ENCODE results near the gene MIS18BP1. TPM values are rescaled to one million over a fixed set of nuclear protein-coding genes. Genes with fewer than 3 reads are reported as not detected.

Gene MIS18BP1
- total RNA-seq, 1 experiment from 2014 or later = 21.1 TPM

GRCh38 chr14:45261209-45261608 is 8.2 kb upstream of the MIS18BP1 start:
- H3K9me3 ChIP-seq (ENCODE audit: control insufficient read depth, insufficient read depth, low read depth, low read length) = no peaks in the 10 kb centered on the region; the same call in 1 of the 2 replicates
- DNase-seq (ENCODE audit: low read depth, low spot score) = no peak
- ChIA-PET CTCF (no interaction called here), POLR2A (no interaction called here)
- no peaks in the 10 kb centered on the region for H3K27me3 ChIP-seq (ENCODE audit: control insufficient read depth, insufficient read depth, low read length)
- no peaks in the 10 kb centered on the region for H3K4me1 ChIP-seq (ENCODE audit: control insufficient read depth, insufficient read depth, low read length)
- BruUV-seq (replicated peaks) = no TSS peak
- in situ Hi-C loops (cut with HindIII; ENCODE audit: low pct_unique_long_range_greater_than_20kb, low sequenced_read_pairs) (no loop called here), intact Hi-C loops (cut with micrococcal nuclease; ENCODE audit: unreplicated experiment) (no loop called here)
- no peak overlapping the region for H3K27ac ChIP-seq (ENCODE audit: low read length)
- no peak overlapping the region for H3K4me3 ChIP-seq (ENCODE audit: low read depth in 2 of 2, low read length in 2 of 2)
- ATAC-seq = no peak
- no peak for TF ChIP-seq SIN3A (IDR thresholded peaks at IDR 0.05; ENCODE audit: borderline replicate concordance, insufficient read depth, low read depth, low read length)
- no peak for TF ChIP-seq REST (IDR thresholded peaks at IDR 0.05; ENCODE audit: insufficient read depth in 1 of 2, low read depth in 2 of 2, low read length in 1 of 2)
- no peak for TF ChIP-seq CTCF (IDR thresholded peaks at IDR 0.05)
- no peak for TF ChIP-seq POLR2AphosphoS5 (IDR thresholded peaks at IDR 0.05; ENCODE audit: low read depth, low read length)
- TF ChIP-seq TCF7L2 (IDR thresholded peaks at IDR 0.05; ENCODE audit: low read depth, low read length) = no peak
- no peaks in the 10 kb centered on the region for H3K36me3 ChIP-seq (ENCODE audit: control insufficient read depth, insufficient read depth, low read length)

DNA sequence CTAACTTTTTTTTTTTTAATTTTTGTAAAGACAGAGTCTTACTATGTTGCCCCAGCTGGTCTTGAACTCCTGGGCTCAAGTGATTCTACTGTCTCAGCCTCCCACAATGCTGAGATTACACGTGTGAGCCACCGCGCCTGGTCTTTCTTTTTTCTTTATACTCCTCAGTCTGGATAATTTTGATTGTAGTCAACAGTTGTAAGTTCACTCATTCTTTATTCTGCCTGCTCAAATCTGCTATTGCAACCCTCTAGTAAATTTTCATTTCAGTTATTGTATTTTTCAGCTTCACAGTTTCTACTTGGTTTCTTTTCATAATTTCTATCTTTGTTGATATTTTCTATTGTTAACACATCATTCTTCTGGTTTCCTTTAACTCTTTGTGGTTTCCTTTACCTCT is 5.8 kb upstream of the MIS18BP1 start:
- H3K4me3 ChIP-seq (ENCODE audit: low read depth in 2 of 2, low read length in 2 of 2) = no peak overlapping the region
- BruUV-seq (replicated peaks) = no TSS peak
- no peak for TF ChIP-seq POLR2AphosphoS5 (IDR thresholded peaks at IDR 0.05; ENCODE audit: low read depth, low read length)
- no peak for TF ChIP-seq CTCF (IDR thresholded peaks at IDR 0.05)
- no peak for TF ChIP-seq TCF7L2 (IDR thresholded peaks at IDR 0.05; ENCODE audit: low read depth, low read length)
- no peak for TF ChIP-seq SIN3A (IDR thresholded peaks at IDR 0.05; ENCODE audit: borderline replicate concordance, insufficient read depth, low read depth, low read length)
- TF ChIP-seq REST (IDR thresholded peaks at IDR 0.05; ENCODE audit: insufficient read depth in 1 of 2, low read depth in 2 of 2, low read length in 1 of 2) = no peak
- no peaks in the 10 kb centered on the region for H3K27me3 ChIP-seq (ENCODE audit: control insufficient read depth, insufficient read depth, low read length)
- ATAC-seq = no peak
- intact Hi-C loops (cut with micrococcal nuclease; ENCODE audit: unreplicated experiment) (no loop called here), in situ Hi-C loops (cut with HindIII; ENCODE audit: low pct_unique_long_range_greater_than_20kb, low sequenced_read_pairs) (no loop called here)
- ChIA-PET POLR2A (no interaction called here), CTCF (no interaction called here)
- H3K36me3 ChIP-seq (ENCODE audit: control insufficient read depth, insufficient read depth, low read length) = no peaks in the 10 kb centered on the region; the same call in 1 of the 2 replicates
- no peaks in the 10 kb centered on the region; the same call in 1 of the 2 replicates for H3K9me3 ChIP-seq (ENCODE audit: control insufficient read depth, insufficient read depth, low read depth, low read length)
- no peaks in the 10 kb centered on the region for H3K4me1 ChIP-seq (ENCODE audit: control insufficient read depth, insufficient read depth, low read length)
- H3K27ac ChIP-seq (ENCODE audit: low read length) = no peak overlapping the region
- no peak for DNase-seq (ENCODE audit: low read depth, low spot score)
